Endothelial cell (in vitro differentiated cells): ENCODE results near the gene APOM. TPM values are rescaled to one million over a fixed set of nuclear protein-coding genes. Genes with fewer than 3 reads are reported as not detected.

Source experiments
- DNase-seq: peaks from one replicate; pipeline ENCODE4 v3.0.0; 2021; ENCODE audit warnings: low spot score
- H3K27ac Mint-ChIP-seq: one replicate; pipeline ENCODE4 v1.8.0; 2021; ENCODE audit warnings: mixed read lengths, inconsistent platforms; ENCODE audit not compliant: unreplicated experiment
- H3K27me3 Mint-ChIP-seq: one replicate; pipeline ENCODE4 v1.8.0; 2021; ENCODE audit warnings: mild to moderate bottlenecking, moderate library complexity, mixed read lengths, inconsistent platforms; ENCODE audit not compliant: unreplicated experiment
- H3K36me3 Mint-ChIP-seq: one replicate; pipeline ENCODE4 v1.8.0; 2021; ENCODE audit warnings: mild to moderate bottlenecking, low read depth, mixed read lengths, inconsistent platforms; ENCODE audit not compliant: unreplicated experiment
- H3K4me1 Mint-ChIP-seq: one replicate; pipeline ENCODE4 v1.8.0; 2021; ENCODE audit warnings: mild to moderate bottlenecking, mixed read lengths, inconsistent platforms; ENCODE audit not compliant: unreplicated experiment
- H3K4me3 Mint-ChIP-seq: one replicate; pipeline ENCODE4 v1.8.0; 2021; ENCODE audit warnings: mild to moderate bottlenecking, mixed read lengths, inconsistent platforms; ENCODE audit not compliant: unreplicated experiment
- H3K9me3 Mint-ChIP-seq: one replicate; pipeline ENCODE4 v1.8.0; 2021; ENCODE audit warnings: mixed read lengths, inconsistent platforms; ENCODE audit not compliant: unreplicated experiment
- CTCF ChIP-seq: fragments of 200-600 bp; sonication (generic); IDR thresholded peaks from one replicate; pipeline ENCODE4 v1.5.0; 2021; ENCODE audit warnings: antibody characterized with exemption; ENCODE audit not compliant: unreplicated experiment
- total RNA-seq: library from RNA; stranded (reverse); fragmentation: NEBNext Ultra II Directional; extraction: Animal tissue kit (Norgen Biotek cat#: 25700); gene quantifications from one replicate; pipeline ENCODE4 v1.2.1, GENCODE V29; 2021; ENCODE audit not compliant: unreplicated experiment

The APOM gene
- total RNA-seq, 1 donor from 2014 or later: 0.92 TPM

GRCh38 chr6:31701666-31702404 lies 46.1 kb downstream of the APOM start:
- Mint-ChIP-seq H3K27me3 (peaks cover 6% of the 10 kb centered on the region), H3K4me1 (peaks cover 31% of the 10 kb centered on the region), H3K27ac (peak overlapping the region; percentile 98), H3K9me3 (no peaks in the 10 kb centered on the region), H3K4me3 (peak overlapping the region; percentile 99), H3K36me3 (no peaks in the 10 kb centered on the region)
- DNase-seq: no peak
- TF ChIP-seq CTCF: no peak

GRCh38 chr6:31702405-31702818 lies 46.7 kb downstream of the APOM start:
- no peak for TF ChIP-seq CTCF
- peak; percentile 25 for DNase-seq
- Mint-ChIP-seq H3K9me3 (no peaks in the 10 kb centered on the region), H3K36me3 (no peaks in the 10 kb centered on the region), H3K27me3 (peaks cover 6% of the 10 kb centered on the region), H3K4me1 (peaks cover 26% of the 10 kb centered on the region), H3K27ac (peak overlapping the region; percentile 98), H3K4me3 (peak overlapping the region; percentile 99)

- no peaks in the 10 kb centered on the region for H3K36me3 Mint-ChIP-seq
- H3K27me3 Mint-ChIP-seq: peaks cover 6% of the 10 kb centered on the region
- H3K9me3 Mint-ChIP-seq: no peaks in the 10 kb centered on the region
- peak; percentile 93 for DNase-seq
- peaks cover 20% of the 10 kb centered on the region for H3K4me1 Mint-ChIP-seq
- peak within 1 kb of the TSS; percentile 99 for H3K4me3 Mint-ChIP-seq
- no peak for TF ChIP-seq CTCF
- H3K27ac Mint-ChIP-seq: peak within 1 kb of the TSS; percentile 98
Measured at GRCh38 chr6:31702819-31703716, 47.4 kb downstream of the APOM start, which contains the start of gene ABHD16A. Gene ABHD16A (minus strand): TSS chr6:31703324. CDS start chr6:31703281, 43 bp downstream.

GRCh38 chr6:31705931-31706330 lies 50.2 kb downstream of the APOM start:
- Mint-ChIP-seq H3K4me3 (no peak overlapping the region), H3K9me3 (no peaks in the 10 kb centered on the region)

More at GRCh38 chr6:31705931-31706330, 50.2 kb downstream of the APOM start:
- Mint-ChIP-seq H3K4me1 (peaks cover 18% of the 10 kb centered on the region), H3K36me3 (no peaks in the 10 kb centered on the region), H3K27me3 (peaks cover 6% of the 10 kb centered on the region), H3K27ac (no peak overlapping the region)
- no peak for TF ChIP-seq CTCF
- DNase-seq: no peak
